OCI-LY3 (cell line): ENCODE results near the gene ISOC1.

Source experiments
- H2AFZ ChIP-seq: fragments of 200-600, 300-600 bp; shearing (Covaris generic); 2 replicates; pipeline ENCODE4 v1.6.0; 2014; ENCODE audit warnings: antibody characterized with exemption, low read depth, low read length
- H3K27ac ChIP-seq: fragments of 200-600, 300-600 bp; sonication (generic); 2 replicates; pipeline ENCODE4 v1.5.1; 2014; ENCODE audit warnings: mild to moderate bottlenecking, low read length, moderate library complexity, mixed read lengths
- H3K27me3 ChIP-seq: fragments of 200-600, 300-600 bp; sonication (generic); 2 replicates; pipeline ENCODE4 v1.6.1; 2014; ENCODE audit warnings: low read depth, low read length, mixed read lengths
- H3K36me3 ChIP-seq: fragments of 200-600, 300-600 bp; sonication (generic); replicated peaks from 2 replicates; pipeline ENCODE3; 2014; ENCODE audit warnings: low read depth, low read length, mixed read lengths
- H3K4me1 ChIP-seq: fragments of 300-600, 200-600 bp; sonication (generic); 2 replicates; pipeline ENCODE4 v1.6.1; 2014; ENCODE audit warnings: low read length, mixed read lengths
- H3K4me2 ChIP-seq: fragments of 200-600, 300-600 bp; sonication (generic); 2 replicates; pipeline ENCODE4 v1.6.1; 2014; ENCODE audit warnings: low read length, mixed read lengths
- H3K4me3 ChIP-seq: fragments of 300-600, 200-600 bp; sonication (generic); 2 replicates; pipeline ENCODE4 v1.5.1; 2014; ENCODE audit warnings: antibody characterized with exemption, mild to moderate bottlenecking, low read length, moderate library complexity
- H3K79me2 ChIP-seq: fragments of 300-600, 200-600 bp; shearing (Covaris generic); 2 replicates; pipeline ENCODE4 v1.6.1; 2014; ENCODE audit warnings: mild to moderate bottlenecking, low read length, mixed read lengths
- H3K9ac ChIP-seq: fragments of 300-600, 200-600 bp; shearing (Covaris generic); 2 replicates; pipeline ENCODE4 v1.6.0; 2014; ENCODE audit warnings: mild to moderate bottlenecking, low read length, moderate library complexity
- H3K9me3 ChIP-seq: fragments of 200-600, 300-600 bp; shearing (Covaris generic); 2 replicates; pipeline ENCODE4 v1.6.1; 2014; ENCODE audit warnings: low read length, mixed read lengths; ENCODE audit not compliant: insufficient read depth
- H4K20me1 ChIP-seq: fragments of 200-600, 300-600 bp; sonication (generic); 2 replicates; pipeline ENCODE4 v1.6.1; 2016; ENCODE audit warnings: low read length, mixed read lengths; ENCODE audit not compliant: insufficient read depth
- EZH2phosphoT487 ChIP-seq: fragments of 200-600 bp; shearing (Covaris generic); IDR thresholded peaks from 2 replicates; pipeline ENCODE4 v1.6.1; 2018; ENCODE audit warnings: antibody characterized with exemption, mixed run types, low read depth
- TF ChIP-seq, protein P1 (sequence below): fragments of 200-600, 300-600 bp; sonication (generic); IDR thresholded peaks from 2 replicates; pipeline ENCODE4 v1.5.1; 2014; ENCODE audit warnings: antibody characterized with exemption, low read length, low read depth

ISOC1 gene

DNA sequence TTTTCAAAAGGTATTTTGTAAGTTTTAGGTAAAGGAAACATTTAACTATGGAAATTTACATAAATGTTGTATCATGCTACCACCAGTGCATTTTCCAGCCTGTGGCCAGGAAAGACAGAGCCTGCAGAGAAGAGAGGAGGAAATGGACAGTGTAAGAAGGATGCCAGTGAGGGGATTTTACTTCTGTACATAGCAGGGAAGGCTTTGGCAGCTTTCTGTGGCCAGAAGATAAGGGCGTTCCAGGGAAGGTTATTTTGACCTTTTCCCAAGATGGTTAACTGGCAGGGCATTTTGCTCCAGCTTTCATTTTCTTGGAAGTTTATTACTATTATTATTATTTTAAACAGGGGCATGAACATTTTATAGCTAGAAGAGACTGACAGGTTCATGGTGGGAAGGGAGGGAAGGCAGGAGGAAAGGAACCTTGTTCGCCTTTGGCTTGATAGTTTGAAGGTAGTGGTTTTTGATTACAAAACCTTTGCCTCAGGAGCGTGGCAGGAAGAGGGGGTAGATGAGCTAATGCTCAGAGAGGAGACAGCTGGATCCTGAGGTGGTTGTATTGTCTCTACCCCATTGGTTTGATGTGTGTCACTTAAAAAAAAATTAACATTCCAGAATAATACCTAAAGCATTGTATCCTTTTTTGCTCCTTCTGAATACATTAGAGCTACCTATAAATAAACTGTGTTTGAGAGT, 4.1 kb downstream of the ISOC1 start:
- no peak for TF ChIP-seq EZH2phosphoT487
- TF ChIP-seq, protein P1, sequence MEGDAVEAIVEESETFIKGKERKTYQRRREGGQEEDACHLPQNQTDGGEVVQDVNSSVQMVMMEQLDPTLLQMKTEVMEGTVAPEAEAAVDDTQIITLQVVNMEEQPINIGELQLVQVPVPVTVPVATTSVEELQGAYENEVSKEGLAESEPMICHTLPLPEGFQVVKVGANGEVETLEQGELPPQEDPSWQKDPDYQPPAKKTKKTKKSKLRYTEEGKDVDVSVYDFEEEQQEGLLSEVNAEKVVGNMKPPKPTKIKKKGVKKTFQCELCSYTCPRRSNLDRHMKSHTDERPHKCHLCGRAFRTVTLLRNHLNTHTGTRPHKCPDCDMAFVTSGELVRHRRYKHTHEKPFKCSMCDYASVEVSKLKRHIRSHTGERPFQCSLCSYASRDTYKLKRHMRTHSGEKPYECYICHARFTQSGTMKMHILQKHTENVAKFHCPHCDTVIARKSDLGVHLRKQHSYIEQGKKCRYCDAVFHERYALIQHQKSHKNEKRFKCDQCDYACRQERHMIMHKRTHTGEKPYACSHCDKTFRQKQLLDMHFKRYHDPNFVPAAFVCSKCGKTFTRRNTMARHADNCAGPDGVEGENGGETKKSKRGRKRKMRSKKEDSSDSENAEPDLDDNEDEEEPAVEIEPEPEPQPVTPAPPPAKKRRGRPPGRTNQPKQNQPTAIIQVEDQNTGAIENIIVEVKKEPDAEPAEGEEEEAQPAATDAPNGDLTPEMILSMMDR: no peak
- Histone ChIP-seq H3K9ac (no peak overlapping the region), H3K4me2 (no peak overlapping the region), H3K4me3 (no peak overlapping the region), H3K9me3 (no peaks in the 10 kb centered on the region), H3K36me3 (no peaks in the 10 kb centered on the region), H3K27me3 (no peaks in the 10 kb centered on the region), H3K79me2 (peaks cover 36% of the 10 kb centered on the region), H3K4me1 (peaks cover 7% of the 10 kb centered on the region), H4K20me1 (no peaks in the 10 kb centered on the region), H2AFZ (no peak overlapping the region), H3K27ac (no peak overlapping the region)

DNA sequence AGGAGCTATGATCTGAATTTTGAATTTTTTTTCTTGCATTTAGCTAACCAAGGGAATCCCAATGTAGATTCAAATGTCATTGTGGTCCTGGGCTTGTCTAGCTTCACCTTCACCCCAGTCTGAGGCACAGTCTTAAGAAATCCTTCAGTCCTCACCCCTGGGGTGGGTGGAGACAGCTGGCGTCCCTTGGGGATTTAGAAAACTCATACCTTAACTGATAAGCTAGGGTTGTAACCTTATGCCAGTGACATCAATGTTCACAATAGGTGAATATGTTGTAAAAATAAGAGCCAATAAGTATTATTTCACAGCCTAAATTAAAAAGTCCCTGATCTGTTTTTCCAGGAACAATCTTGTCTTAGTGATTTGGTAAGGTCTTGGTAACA, 4.6 kb downstream of the ISOC1 start:
- H3K27ac ChIP-seq: no peak overlapping the region
- no peaks in the 10 kb centered on the region for H4K20me1 ChIP-seq
- H3K36me3 ChIP-seq: no peaks in the 10 kb centered on the region
- H3K79me2 ChIP-seq: peaks cover 36% of the 10 kb centered on the region
- no peak overlapping the region for H3K9ac ChIP-seq
- H2AFZ ChIP-seq: no peak overlapping the region
- no peak overlapping the region for H3K4me2 ChIP-seq
- H3K4me1 ChIP-seq: peaks cover 4% of the 10 kb centered on the region; the same call in 1 of the 2 replicates
- H3K4me3 ChIP-seq: no peak overlapping the region
- no peaks in the 10 kb centered on the region for H3K9me3 ChIP-seq
- TF ChIP-seq EZH2phosphoT487: no peak
- TF ChIP-seq, protein P1: no peak
- no peaks in the 10 kb centered on the region for H3K27me3 ChIP-seq

DNA sequence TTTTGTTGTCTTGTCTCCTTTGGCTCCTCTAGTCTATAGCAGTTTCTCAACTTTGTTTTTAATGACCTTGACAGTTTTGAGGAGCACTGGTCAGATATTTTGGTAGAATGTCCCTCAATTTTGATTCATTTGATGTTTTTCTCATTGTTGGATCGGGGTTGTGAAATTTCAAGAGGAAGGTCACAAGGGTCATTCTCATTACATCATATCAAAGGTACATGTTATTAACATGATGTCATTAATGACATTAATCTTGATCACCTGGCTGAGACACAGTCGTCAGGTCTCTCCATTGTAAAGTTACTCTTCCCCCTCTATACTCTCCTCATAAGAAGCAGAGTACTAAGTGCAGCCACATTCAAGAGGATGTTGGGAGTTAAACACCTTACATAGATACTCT, 7.2 kb downstream of the ISOC1 start:
- H3K4me2 ChIP-seq: no peak overlapping the region
- TF ChIP-seq, protein P1: no peak
- H2AFZ ChIP-seq: no peak overlapping the region
- peaks cover 25% of the 10 kb centered on the region for H3K79me2 ChIP-seq
- no peaks in the 10 kb centered on the region for H4K20me1 ChIP-seq
- no peaks in the 10 kb centered on the region for H3K36me3 ChIP-seq
- H3K27me3 ChIP-seq: no peaks in the 10 kb centered on the region
- H3K4me1 ChIP-seq: no peaks in the 10 kb centered on the region
- H3K9ac ChIP-seq: no peak overlapping the region
- H3K4me3 ChIP-seq: no peak overlapping the region
- no peak overlapping the region for H3K27ac ChIP-seq
- no peaks in the 10 kb centered on the region for H3K9me3 ChIP-seq

DNA sequence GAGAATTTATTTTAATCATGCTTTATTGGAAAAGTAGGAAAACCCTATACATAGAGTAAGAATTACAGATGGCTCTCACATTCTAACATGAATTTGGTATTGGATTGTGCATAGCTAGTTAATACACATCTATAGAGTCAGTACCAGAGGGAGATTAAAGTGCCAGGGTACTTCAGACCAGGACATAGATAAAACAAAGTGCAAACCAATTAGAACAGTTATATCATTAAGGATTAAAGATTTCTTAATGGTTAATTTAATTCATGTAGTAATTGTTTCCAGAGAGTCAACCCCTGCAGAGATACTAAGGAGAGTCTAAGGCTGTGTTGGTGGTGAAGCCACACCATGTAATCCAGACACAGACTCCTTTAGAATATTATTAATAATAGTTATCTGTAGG, 8.8 kb downstream of the ISOC1 start:
- no peak overlapping the region for H3K27ac ChIP-seq
- no peak overlapping the region for H3K4me3 ChIP-seq
- no peak overlapping the region for H3K9ac ChIP-seq
- H3K36me3 ChIP-seq: no peaks in the 10 kb centered on the region
- no peak for TF ChIP-seq EZH2phosphoT487
- TF ChIP-seq, protein P1: no peak
- no peak overlapping the region for H3K4me2 ChIP-seq
- no peaks in the 10 kb centered on the region for H3K27me3 ChIP-seq
- H3K4me1 ChIP-seq: no peaks in the 10 kb centered on the region
- no peak overlapping the region for H2AFZ ChIP-seq
- no peaks in the 10 kb centered on the region for H3K9me3 ChIP-seq
- no peaks in the 10 kb centered on the region for H4K20me1 ChIP-seq
- peaks cover 20% of the 10 kb centered on the region; the same call in 1 of the 2 replicates for H3K79me2 ChIP-seq
